Activated B cell treated with CpG ODN at 0.5 μM for 24 hours (primary cell): ENCODE measurements around the gene MICAL3. TPM values are rescaled to one million over a fixed set of nuclear protein-coding genes. Genes with fewer than 3 reads are reported as not detected.
A peak's percentile ranks its signal among the peaks of the same experiment; 100 is the strongest.

Experiments used
- ATAC-seq: fragments of 200-7000 bp; cut with Tn5 transposase; one replicate; pipeline ENCODE4 v1.10.0; 2021; ENCODE audit warnings: low read depth, mild to moderate bottlenecking, moderate library complexity
- CTCF ChIA-PET: fragments of 350-600 bp; sonication (Branson Sonifier 250); formaldehyde crosslinking; loops from one replicate; lab custom pipeline; 2021; ENCODE audit warnings: antibody characterized with exemption; lab: Charles Lee
- POLR2A ChIA-PET: fragments of 350-600 bp; sonication (Branson Sonifier 250); formaldehyde crosslinking; loops from one replicate; lab custom pipeline; 2021; ENCODE audit warnings: antibody characterized with exemption; lab: Charles Lee
- DNase-seq: peaks from one replicate; pipeline ENCODE4 v3.0.0; 2022
- H3K27ac Mint-ChIP-seq: one replicate; pipeline ENCODE4 v1.8.0; 2020; ENCODE audit warnings: mixed read lengths
- H3K27me3 Mint-ChIP-seq: one replicate; pipeline ENCODE4 v1.8.0; 2021; ENCODE audit warnings: mixed read lengths
- H3K36me3 Mint-ChIP-seq: one replicate; pipeline ENCODE4 v1.8.0; 2021; ENCODE audit warnings: low read depth, mixed read lengths
- H3K4me1 Mint-ChIP-seq: one replicate; pipeline ENCODE4 v1.8.0; 2021; ENCODE audit warnings: mixed read lengths
- H3K4me3 Mint-ChIP-seq: one replicate; pipeline ENCODE4 v1.8.0; 2020; ENCODE audit warnings: mild to moderate bottlenecking, mixed read lengths
- H3K9me3 Mint-ChIP-seq: one replicate; pipeline ENCODE4 v1.8.0; 2020; ENCODE audit warnings: mixed read lengths
- intact Hi-C: fragments of 100-400 bp; cut with micrococcal nuclease; formaldehyde crosslinking; loops from one replicate; pipeline ENCODE4 v1.15.1; 2024
- total RNA-seq: library from RNA; stranded (reverse); gene quantifications from 2 replicates; pipeline ENCODE4 v1.2.3, GENCODE V29; 2022
- TF ChIP-seq, protein P1 (sequence below): fragments of 200-600 bp; IDR thresholded peaks from one replicate; pipeline ENCODE4 v1.8.0; 2022; ENCODE audit warnings: antibody characterized with exemption, mild to moderate bottlenecking

The MICAL3 gene
- total RNA-seq, 1 donor from 2014 or later, result 257 TPM

- Mint-ChIP-seq H3K27ac (no peak overlapping the region), H3K9me3 (no peaks in the 10 kb centered on the region), H3K4me3 (no peak overlapping the region), H3K36me3 (peaks cover 27% of the 10 kb centered on the region), H3K27me3 (no peaks in the 10 kb centered on the region), H3K4me1 (peaks cover 41% of the 10 kb centered on the region)
- intact Hi-C loops, result loop anchor here (1.0 kb wide), 2 partner anchors 30 to 42 kb away; no protein-coding TSS in a partner anchor
- ChIA-PET POLR2A (interaction anchor here (0.5 to 9.6 kb wide), 6 partner anchors 8 to 170 kb away, joined by 3 to 128 read pairs (median 19); partner anchors contain the start of gene BID), CTCF (interaction anchor here (0.8 to 5.8 kb wide), 16 partner anchors 8 to 291 kb away, joined by 3 to 63 read pairs (median 7); partner anchors contain the start of gene BID)
- DNase-seq (no peak), ATAC-seq (no peak)
- TF ChIP-seq, protein P1, sequence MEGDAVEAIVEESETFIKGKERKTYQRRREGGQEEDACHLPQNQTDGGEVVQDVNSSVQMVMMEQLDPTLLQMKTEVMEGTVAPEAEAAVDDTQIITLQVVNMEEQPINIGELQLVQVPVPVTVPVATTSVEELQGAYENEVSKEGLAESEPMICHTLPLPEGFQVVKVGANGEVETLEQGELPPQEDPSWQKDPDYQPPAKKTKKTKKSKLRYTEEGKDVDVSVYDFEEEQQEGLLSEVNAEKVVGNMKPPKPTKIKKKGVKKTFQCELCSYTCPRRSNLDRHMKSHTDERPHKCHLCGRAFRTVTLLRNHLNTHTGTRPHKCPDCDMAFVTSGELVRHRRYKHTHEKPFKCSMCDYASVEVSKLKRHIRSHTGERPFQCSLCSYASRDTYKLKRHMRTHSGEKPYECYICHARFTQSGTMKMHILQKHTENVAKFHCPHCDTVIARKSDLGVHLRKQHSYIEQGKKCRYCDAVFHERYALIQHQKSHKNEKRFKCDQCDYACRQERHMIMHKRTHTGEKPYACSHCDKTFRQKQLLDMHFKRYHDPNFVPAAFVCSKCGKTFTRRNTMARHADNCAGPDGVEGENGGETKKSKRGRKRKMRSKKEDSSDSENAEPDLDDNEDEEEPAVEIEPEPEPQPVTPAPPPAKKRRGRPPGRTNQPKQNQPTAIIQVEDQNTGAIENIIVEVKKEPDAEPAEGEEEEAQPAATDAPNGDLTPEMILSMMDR, result no peak
These were observed 239.6 kb downstream of the MICAL3 start for GRCh38 chr22:17784776-17785175.

GRCh38 chr22:17783773-17784480 lies 240.4 kb downstream of the MICAL3 start:
- H3K27ac Mint-ChIP-seq, result no peak overlapping the region
- intact Hi-C loops, result no loop called here

DNA sequence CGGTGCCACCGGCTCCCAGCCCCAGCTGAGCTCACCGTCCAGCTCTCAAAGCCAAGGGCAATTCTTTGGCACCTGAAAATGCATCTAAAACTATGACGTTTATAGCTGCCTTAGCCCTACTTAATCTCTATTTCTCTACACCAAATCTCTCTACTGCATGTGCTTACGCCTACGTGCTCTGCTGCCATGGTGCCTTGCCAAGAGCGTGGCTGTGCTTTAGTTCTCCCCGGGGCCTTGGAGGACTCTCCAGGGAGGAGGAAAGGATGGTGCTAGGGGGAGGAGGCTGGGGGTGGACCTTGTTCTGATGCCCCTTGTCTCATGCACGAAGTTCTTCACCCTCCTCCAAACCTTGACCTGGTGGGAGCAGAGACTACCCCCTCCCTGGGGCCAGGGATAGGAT lies 241.0 kb downstream of the MICAL3 start:
- no peak for DNase-seq
- Mint-ChIP-seq H3K27ac (peak overlapping the region; percentile 59), H3K27me3 (no peaks in the 10 kb centered on the region), H3K9me3 (no peaks in the 10 kb centered on the region), H3K4me3 (no peak overlapping the region), H3K36me3 (peaks cover 17% of the 10 kb centered on the region), H3K4me1 (peaks cover 55% of the 10 kb centered on the region)
- intact Hi-C loops, result no loop called here
- ChIA-PET POLR2A (interaction anchor here (5.4 to 9.6 kb wide), 2 partner anchors 11 to 16 kb away, joined by 64 to 128 read pairs; partner anchors contain the start of gene BID), CTCF (interaction anchor here (3.2 to 5.8 kb wide), 3 partner anchors 10 to 42 kb away, joined by 21 to 63 read pairs (median 23); partner anchors contain the start of gene BID)
- TF ChIP-seq, protein P1, result no peak
- no peak for ATAC-seq

More at GRCh38 chr22:17783773-17784480, 240.4 kb downstream of the MICAL3 start:
- Mint-ChIP-seq H3K9me3 (no peaks in the 10 kb centered on the region), H3K4me3 (no peak overlapping the region), H3K27me3 (no peaks in the 10 kb centered on the region), H3K36me3 (peaks cover 21% of the 10 kb centered on the region), H3K4me1 (peaks cover 49% of the 10 kb centered on the region)
- ATAC-seq (no peak), DNase-seq (no peak)
- TF ChIP-seq, protein P1, result no peak
- POLR2A ChIA-PET, result interaction anchor here (5.4 to 9.6 kb wide), 2 partner anchors 11 to 15 kb away, joined by 64 to 128 read pairs; partner anchors contain the start of gene BID
- CTCF ChIA-PET, result interaction anchor here (1.9 to 5.8 kb wide), 6 partner anchors 11 to 292 kb away, joined by 7 to 63 read pairs (median 22); partner anchors contain the start of gene BID

- Mint-ChIP-seq H3K27ac (peak overlapping the region; percentile 59), H3K9me3 (no peaks in the 10 kb centered on the region), H3K27me3 (no peaks in the 10 kb centered on the region), H3K4me1 (peaks cover 61% of the 10 kb centered on the region), H3K36me3 (peaks cover 11% of the 10 kb centered on the region), H3K4me3 (no peak overlapping the region)
- intact Hi-C loops, result no loop called here
- TF ChIP-seq, protein P1, result no peak
- DNase-seq (no peak), ATAC-seq (no peak)
- POLR2A ChIA-PET, result interaction anchor here (1.3 to 11.5 kb wide), 6 partner anchors 8 to 18 kb away, joined by 5 to 581 read pairs (median 66); partner anchors contain the start of gene BID
- CTCF ChIA-PET, result interaction anchor here (0.8 to 5.8 kb wide), 3 partner anchors 40 to 293 kb away, joined by 4 to 63 read pairs (median 6); no protein-coding TSS in a partner anchor
These were observed 241.7 kb downstream of the MICAL3 start for GRCh38 chr22:17782621-17783020.

DNA sequence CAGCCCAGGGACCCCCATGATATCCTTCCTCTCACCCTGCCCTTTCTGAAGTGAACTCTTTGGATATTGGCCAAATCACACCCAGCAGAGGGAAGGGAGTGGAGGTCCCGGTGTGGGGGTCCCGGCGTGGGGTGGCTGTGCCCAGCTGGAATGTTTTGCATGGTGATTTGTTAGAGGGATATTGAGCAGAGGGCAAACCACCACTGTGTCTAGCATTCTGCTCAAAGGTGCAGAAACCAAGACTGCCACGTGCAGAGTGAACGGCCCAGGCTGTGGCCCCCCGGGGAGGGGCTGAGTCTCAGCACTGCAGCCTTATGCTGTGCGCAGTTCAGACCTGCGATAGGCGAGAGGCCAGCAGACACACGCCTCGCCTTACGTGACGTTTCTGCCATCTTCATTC lies 242.2 kb downstream of the MICAL3 start:
- peak overlapping the region; percentile 9 for H3K27ac Mint-ChIP-seq
- H3K27me3 Mint-ChIP-seq, result no peaks in the 10 kb centered on the region
- POLR2A ChIA-PET, result interaction anchor here (0.5 to 11.5 kb wide), 8 partner anchors 8 to 294 kb away, joined by 3 to 581 read pairs (median 5); no protein-coding TSS in a partner anchor
- no peaks in the 10 kb centered on the region for H3K9me3 Mint-ChIP-seq
- CTCF ChIA-PET, result interaction anchor here (0.8 to 1.2 kb wide), 3 partner anchors 14 to 294 kb away, joined by 4 to 6 read pairs (median 5); no protein-coding TSS in a partner anchor
- intact Hi-C loops, result no loop called here
- DNase-seq (no peak), ATAC-seq (no peak)
- TF ChIP-seq, protein P1, result no peak
- peaks cover 11% of the 10 kb centered on the region for H3K36me3 Mint-ChIP-seq
- no peak overlapping the region for H3K4me3 Mint-ChIP-seq
- peaks cover 66% of the 10 kb centered on the region for H3K4me1 Mint-ChIP-seq
